MCF 10A (cell line): ENCODE measurements around the gene CRB1. TPM values are rescaled to one million over a fixed set of nuclear protein-coding genes. Genes with fewer than 3 reads are reported as not detected.
A peak's percentile ranks its signal among the peaks of the same experiment; 100 is the strongest.

Source experiments
- BruUV-seq: library from RNA; stranded (reverse); fragments of 400-500 nt; replicated peaks from 2 replicates; lab custom pipeline; 2021; lab: Mats Ljungman, UMichigan
- CTCF ChIA-PET: fragments of 300-600 bp; sonication (Branson Sonifier 250); formaldehyde crosslinking; extraction: SDS; loops from one replicate; lab custom pipeline; 2021; ENCODE audit warnings: antibody characterized with exemption, inconsistent platforms; lab: Yijun Ruan, JAX
- POLR2A ChIA-PET: fragments of 300-600, 350-650 bp; sonication (Branson Sonifier 250); formaldehyde crosslinking; extraction: SDS; loops from one replicate; lab custom pipeline; 2020; ENCODE audit warnings: antibody characterized with exemption, inconsistent platforms; lab: Yijun Ruan, JAX
- DNase-seq: peaks from one replicate; pipeline ENCODE4 v3.0.0-alpha.2; 2018; ENCODE audit not compliant: unreplicated experiment
- H3K27ac Mint-ChIP-seq: one replicate; pipeline ENCODE4 v1.8.0; 2022; ENCODE audit warnings: mild to moderate bottlenecking, low read depth, mixed read lengths; ENCODE audit not compliant: unreplicated experiment
- H3K27me3 Mint-ChIP-seq: one replicate; pipeline ENCODE4 v1.8.0; 2022; ENCODE audit warnings: mixed read lengths; ENCODE audit not compliant: insufficient read depth, unreplicated experiment
- H3K36me3 Mint-ChIP-seq: one replicate; pipeline ENCODE4 v1.8.0; 2022; ENCODE audit warnings: mild to moderate bottlenecking, moderate library complexity, mixed read lengths; ENCODE audit not compliant: insufficient read depth, unreplicated experiment
- H3K4me1 Mint-ChIP-seq: one replicate; pipeline ENCODE4 v1.8.0; 2022; ENCODE audit warnings: mixed read lengths; ENCODE audit not compliant: insufficient read depth, unreplicated experiment
- H3K4me3 Mint-ChIP-seq: one replicate; pipeline ENCODE4 v1.8.0; 2022; ENCODE audit warnings: mild to moderate bottlenecking, moderate library complexity, mixed read lengths; ENCODE audit not compliant: unreplicated experiment
- H3K9me3 Mint-ChIP-seq: one replicate; pipeline ENCODE4 v1.8.0; 2022; ENCODE audit warnings: mixed read lengths; ENCODE audit not compliant: unreplicated experiment
- intact Hi-C: fragments of 100-400 bp; cut with micrococcal nuclease; formaldehyde crosslinking; loops from 2 replicates; pipeline ENCODE4 v1.14.1; 2022
- total RNA-seq: library from RNA; stranded (reverse); gene quantifications from 2 replicates; pipeline ENCODE4 v1.2.3, GENCODE V29; 2022
- TF ChIP-seq, protein P1 (sequence below): fragments of 200-600 bp; IDR thresholded peaks from one replicate; pipeline ENCODE4 v1.8.0; 2022; ENCODE audit warnings: antibody characterized with exemption, mild to moderate bottlenecking; ENCODE audit not compliant: unreplicated experiment

Gene CRB1
- total RNA-seq, 1 experiment from 2014 or later, result 0.65 TPM

DNA sequence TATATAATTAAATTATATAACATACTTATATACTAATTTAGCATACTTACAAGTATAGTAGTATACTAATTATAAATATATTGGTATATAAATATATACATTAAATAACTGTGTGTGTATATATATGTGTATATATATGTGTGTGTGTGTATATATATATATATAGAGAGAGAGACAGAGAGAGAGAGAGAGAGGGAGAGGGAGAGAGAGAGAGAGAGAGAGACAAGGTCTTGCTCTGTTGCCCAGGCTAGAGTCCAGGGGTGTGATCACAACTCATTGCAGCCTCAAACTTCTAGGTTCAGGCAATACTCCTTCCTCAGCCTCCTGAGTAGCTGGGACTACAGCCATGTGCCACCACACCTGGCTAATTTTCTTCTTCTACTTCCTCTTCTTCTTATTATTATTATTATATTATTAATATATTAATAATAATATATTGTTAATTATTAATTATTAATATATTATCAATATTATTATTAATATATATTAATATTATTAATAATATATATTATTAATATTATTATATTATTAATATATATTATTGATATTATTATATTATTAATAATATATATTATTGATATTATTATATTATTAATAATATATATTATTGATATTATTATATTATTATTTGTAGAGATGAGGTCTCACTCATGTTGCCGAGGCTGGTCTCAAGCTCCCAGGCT, 185.5 kb downstream of the CRB1 start:
- Mint-ChIP-seq H3K4me1 (no peaks in the 10 kb centered on the region), H3K4me3 (no peak overlapping the region), H3K9me3 (no peaks in the 10 kb centered on the region), H3K27me3 (no peaks in the 10 kb centered on the region), H3K27ac (no peak overlapping the region), H3K36me3 (no peaks in the 10 kb centered on the region)
- intact Hi-C loops, result no loop called here
- ChIA-PET CTCF (interaction anchor here (1.7 kb wide), 1 partner anchor 54 kb away, joined by 5 read pairs; no protein-coding TSS in a partner anchor), POLR2A (no interaction called here)
- no TSS peak for BruUV-seq
- no peak for DNase-seq
- TF ChIP-seq, protein P1, sequence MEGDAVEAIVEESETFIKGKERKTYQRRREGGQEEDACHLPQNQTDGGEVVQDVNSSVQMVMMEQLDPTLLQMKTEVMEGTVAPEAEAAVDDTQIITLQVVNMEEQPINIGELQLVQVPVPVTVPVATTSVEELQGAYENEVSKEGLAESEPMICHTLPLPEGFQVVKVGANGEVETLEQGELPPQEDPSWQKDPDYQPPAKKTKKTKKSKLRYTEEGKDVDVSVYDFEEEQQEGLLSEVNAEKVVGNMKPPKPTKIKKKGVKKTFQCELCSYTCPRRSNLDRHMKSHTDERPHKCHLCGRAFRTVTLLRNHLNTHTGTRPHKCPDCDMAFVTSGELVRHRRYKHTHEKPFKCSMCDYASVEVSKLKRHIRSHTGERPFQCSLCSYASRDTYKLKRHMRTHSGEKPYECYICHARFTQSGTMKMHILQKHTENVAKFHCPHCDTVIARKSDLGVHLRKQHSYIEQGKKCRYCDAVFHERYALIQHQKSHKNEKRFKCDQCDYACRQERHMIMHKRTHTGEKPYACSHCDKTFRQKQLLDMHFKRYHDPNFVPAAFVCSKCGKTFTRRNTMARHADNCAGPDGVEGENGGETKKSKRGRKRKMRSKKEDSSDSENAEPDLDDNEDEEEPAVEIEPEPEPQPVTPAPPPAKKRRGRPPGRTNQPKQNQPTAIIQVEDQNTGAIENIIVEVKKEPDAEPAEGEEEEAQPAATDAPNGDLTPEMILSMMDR, result no peak

DNA sequence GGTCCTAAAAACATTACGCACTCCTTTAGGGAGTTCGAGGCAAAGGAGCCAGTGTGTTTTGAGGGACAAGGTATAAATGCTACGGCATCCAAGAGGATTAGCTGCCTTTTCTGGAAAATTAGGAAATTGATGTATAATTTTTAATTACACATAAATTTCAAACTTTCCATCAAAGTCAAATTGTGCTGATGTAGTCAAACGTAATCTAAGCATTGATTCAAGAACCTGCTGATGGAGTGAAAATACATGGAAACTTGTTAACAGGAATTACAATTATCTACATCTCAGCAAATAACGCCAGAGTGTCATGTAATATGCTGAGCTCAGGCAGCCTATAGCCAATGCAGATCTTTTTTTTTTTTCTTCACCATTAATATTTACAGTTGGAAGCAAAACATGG, 194.5 kb downstream of the CRB1 start:
- Mint-ChIP-seq H3K27me3 (no peaks in the 10 kb centered on the region), H3K36me3 (no peaks in the 10 kb centered on the region), H3K4me1 (peaks cover 17% of the 10 kb centered on the region), H3K4me3 (no peak overlapping the region), H3K27ac (no peak overlapping the region), H3K9me3 (no peaks in the 10 kb centered on the region)
- DNase-seq, result no peak
- TF ChIP-seq, protein P1, result no peak
- ChIA-PET POLR2A (no interaction called here), CTCF (interaction anchor here (0.6 to 1.7 kb wide), 5 partner anchors 8 to 1251 kb away, joined by 3 to 4 read pairs (median 3); no protein-coding TSS in a partner anchor)
- BruUV-seq, result no TSS peak
- intact Hi-C loops, result no loop called here

DNA sequence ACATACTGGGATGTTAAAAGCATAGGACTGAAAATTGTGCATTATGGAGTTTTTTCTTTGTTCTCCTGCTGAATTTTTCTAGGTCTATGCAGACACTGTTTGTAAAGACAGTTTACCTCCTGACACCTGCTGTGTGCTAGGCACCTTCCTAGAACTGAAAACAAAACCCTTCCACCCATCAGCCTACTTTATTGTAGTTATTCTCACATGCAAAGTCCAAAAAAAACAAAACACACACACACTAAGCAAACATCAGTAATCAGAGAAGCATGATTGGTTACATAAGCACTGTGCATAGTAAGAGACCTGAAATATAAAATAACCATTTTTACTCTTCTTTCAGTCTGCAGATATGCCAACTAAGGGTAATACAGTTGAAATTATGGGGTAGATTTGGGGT, 195.1 kb downstream of the CRB1 start:
- TF ChIP-seq, protein P1, result no peak
- ChIA-PET CTCF (interaction anchor here (0.7 to 1.7 kb wide), 2 partner anchors 39 to 463 kb away, joined by 3 to 4 read pairs; no protein-coding TSS in a partner anchor), POLR2A (interaction anchor here (1.0 kb wide), 1 partner anchor 9 kb away, joined by 3 read pairs; no protein-coding TSS in a partner anchor)
- intact Hi-C loops, result no loop called here
- H3K9me3 Mint-ChIP-seq, result no peaks in the 10 kb centered on the region
- no peaks in the 10 kb centered on the region for H3K27me3 Mint-ChIP-seq
- DNase-seq, result peak; percentile 23
- H3K27ac Mint-ChIP-seq, result no peak overlapping the region
- no TSS peak for BruUV-seq
- no peak overlapping the region for H3K4me3 Mint-ChIP-seq
- H3K36me3 Mint-ChIP-seq, result no peaks in the 10 kb centered on the region
- peaks cover 17% of the 10 kb centered on the region for H3K4me1 Mint-ChIP-seq

DNA sequence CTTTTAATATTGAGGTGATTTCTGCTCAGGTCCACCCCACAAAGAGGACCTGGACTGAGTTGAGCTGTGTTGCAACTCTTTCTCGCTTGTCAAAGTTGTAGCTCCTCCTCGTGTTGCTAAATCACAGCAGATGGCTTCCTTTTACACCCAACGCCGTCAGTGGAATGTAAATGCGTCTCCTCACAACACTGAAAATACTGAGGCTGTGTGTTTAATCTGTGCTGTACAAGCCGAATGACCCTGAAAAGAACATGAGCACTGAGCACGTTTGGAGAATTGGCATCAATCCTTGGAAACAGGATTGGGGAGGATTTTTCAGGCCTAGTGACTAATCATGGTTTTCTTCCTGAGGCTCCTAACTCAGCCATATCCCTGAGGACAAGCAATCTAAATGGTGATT, 196.0 kb downstream of the CRB1 start:
- Mint-ChIP-seq H3K4me1 (peaks cover 17% of the 10 kb centered on the region), H3K27ac (peak overlapping the region; percentile 95), H3K36me3 (no peaks in the 10 kb centered on the region), H3K9me3 (no peaks in the 10 kb centered on the region), H3K27me3 (no peaks in the 10 kb centered on the region), H3K4me3 (peak overlapping the region; percentile 42)
- intact Hi-C loops, result loop anchor here (2.0 kb wide), 1 partner anchor 63 kb away; no protein-coding TSS in a partner anchor
- ChIA-PET POLR2A (interaction anchor here (0.6 to 1.0 kb wide), 3 partner anchors 8 to 1025 kb away, joined by 3 read pairs; no protein-coding TSS in a partner anchor), CTCF (interaction anchor here (1.0 kb wide), 1 partner anchor 8 kb away, joined by 4 read pairs; no protein-coding TSS in a partner anchor)
- DNase-seq, result peak; percentile 87
- TF ChIP-seq, protein P1, result no peak
- BruUV-seq, result no TSS peak
